Upper lobe of left lung (tissue), 4 donors: Measurements from ENCODE around the gene C11orf58.

ENCODE experiments used
- CTCF ChIP-seq, 6 experiments: fragments of 450-650 bp in 4 of 6; fragments of 200-600 bp in 2 of 6; sonication (generic) in 2 of 6; IDR thresholded peaks; one replicate each; pipeline ENCODE4 v1.5.1; 2016 to 2019; ENCODE audit warnings: antibody characterized with exemption in 6 of 6
- EP300 ChIP-seq, 4 donors: sonication (generic); formaldehyde crosslinking; IDR thresholded peaks; one replicate each; pipeline ENCODE4 v1.5.1; 2017; ENCODE audit warnings: antibody characterized with exemption in 4 of 4, control low read depth in 2 of 4
- POLR2A ChIP-seq, 4 donors: fragments of 450-650 bp; IDR thresholded peaks; one replicate each; pipeline ENCODE4 v1.5.1; 2016 to 2017; ENCODE audit warnings: antibody characterized with exemption in 4 of 4, mild to moderate bottlenecking in 2 of 4
- POLR2AphosphoS5 ChIP-seq, 2 donors: sonication (generic); formaldehyde crosslinking; IDR thresholded peaks; one replicate each; pipeline ENCODE4 v1.5.1; 2017; ENCODE audit warnings: antibody characterized with exemption in 2 of 2

GRCh38 chr11:16767957-16768356, 29.5 kb downstream of the C11orf58 start:
- TF ChIP-seq CTCF (IDR thresholded peaks at IDR 0.05) (no peak), POLR2A (IDR thresholded peaks at IDR 0.05) (no peak), EP300 (IDR thresholded peaks at IDR 0.05) (no peak), POLR2AphosphoS5 (IDR thresholded peaks at IDR 0.05) (no peak)
